ENCODE data around the gene DMPK. TPM values are rescaled to one million over a fixed set of nuclear protein-coding genes. Genes with fewer than 3 reads are reported as not detected.

Gene DMPK
- total RNA-seq, 2 donors from 2014 or later = 30.6 to 36.0 TPM

DNA sequence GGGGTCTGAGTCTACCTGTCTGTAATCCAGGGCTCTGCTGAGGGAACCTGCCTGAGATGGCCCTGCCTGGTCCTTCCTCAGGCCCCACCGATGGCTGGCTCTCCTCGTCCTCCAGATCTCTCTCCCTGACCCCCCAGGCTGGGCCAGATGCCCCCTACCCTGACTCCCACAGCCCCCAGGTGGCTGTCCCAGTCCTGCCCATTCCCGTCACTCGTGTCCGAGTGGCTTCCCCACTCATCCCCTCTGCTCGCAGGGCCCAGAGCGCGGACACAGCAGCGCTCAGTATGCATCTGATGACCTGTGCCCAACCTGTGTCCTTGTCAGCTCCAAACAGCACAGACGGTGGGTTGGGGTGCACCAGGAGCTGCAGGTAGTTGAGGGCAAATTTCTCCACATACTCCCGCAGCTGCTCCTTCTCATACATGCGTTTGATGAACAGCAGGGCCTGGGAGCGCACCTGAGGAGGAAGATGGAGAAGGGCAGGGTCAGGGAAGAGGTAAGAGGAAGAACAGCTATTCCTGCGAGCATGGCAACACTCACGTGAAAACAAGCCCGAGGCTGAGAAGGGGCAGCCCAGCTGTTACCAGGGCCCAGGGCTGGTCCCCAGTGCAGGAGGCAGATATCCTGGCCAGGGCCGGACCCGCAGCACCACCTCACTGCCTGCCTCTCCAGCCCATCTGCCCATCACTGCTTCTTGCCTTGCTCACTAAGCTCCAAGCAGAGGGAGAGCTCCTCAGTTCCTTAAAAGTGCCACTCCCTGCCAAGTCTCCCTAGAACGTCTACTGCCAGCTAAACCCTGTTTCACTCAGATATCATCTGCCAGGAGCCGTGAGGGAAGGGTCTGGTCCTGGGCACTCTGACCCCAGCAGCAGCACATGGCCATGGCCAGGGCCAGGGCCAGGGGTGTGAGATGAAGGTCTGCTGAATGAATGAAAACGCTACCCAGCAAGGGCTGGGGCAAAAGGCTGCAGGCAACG is 43.9 kb upstream of the DMPK start:
- DNase-seq = no peak
- TF ChIP-seq, protein P1, sequence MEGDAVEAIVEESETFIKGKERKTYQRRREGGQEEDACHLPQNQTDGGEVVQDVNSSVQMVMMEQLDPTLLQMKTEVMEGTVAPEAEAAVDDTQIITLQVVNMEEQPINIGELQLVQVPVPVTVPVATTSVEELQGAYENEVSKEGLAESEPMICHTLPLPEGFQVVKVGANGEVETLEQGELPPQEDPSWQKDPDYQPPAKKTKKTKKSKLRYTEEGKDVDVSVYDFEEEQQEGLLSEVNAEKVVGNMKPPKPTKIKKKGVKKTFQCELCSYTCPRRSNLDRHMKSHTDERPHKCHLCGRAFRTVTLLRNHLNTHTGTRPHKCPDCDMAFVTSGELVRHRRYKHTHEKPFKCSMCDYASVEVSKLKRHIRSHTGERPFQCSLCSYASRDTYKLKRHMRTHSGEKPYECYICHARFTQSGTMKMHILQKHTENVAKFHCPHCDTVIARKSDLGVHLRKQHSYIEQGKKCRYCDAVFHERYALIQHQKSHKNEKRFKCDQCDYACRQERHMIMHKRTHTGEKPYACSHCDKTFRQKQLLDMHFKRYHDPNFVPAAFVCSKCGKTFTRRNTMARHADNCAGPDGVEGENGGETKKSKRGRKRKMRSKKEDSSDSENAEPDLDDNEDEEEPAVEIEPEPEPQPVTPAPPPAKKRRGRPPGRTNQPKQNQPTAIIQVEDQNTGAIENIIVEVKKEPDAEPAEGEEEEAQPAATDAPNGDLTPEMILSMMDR (IDR thresholded peaks at IDR 0.05) = no peak
- Histone ChIP-seq H3K27me3 (no peaks in the 10 kb centered on the region), H3K4me1 (peaks cover 4% of the 10 kb centered on the region), H3K9ac (ENCODE audit: low read depth in 2 of 2, low read length in 2 of 2) (no peak overlapping the region), H3K9me3 (no peaks in the 10 kb centered on the region), H3K27ac (no peak overlapping the region), H3K36me3 (peaks cover 15% of the 10 kb centered on the region), H3K4me3 (no peak overlapping the region)
- intact Hi-C loops (cut with DNase I) = no loop called here

DNA sequence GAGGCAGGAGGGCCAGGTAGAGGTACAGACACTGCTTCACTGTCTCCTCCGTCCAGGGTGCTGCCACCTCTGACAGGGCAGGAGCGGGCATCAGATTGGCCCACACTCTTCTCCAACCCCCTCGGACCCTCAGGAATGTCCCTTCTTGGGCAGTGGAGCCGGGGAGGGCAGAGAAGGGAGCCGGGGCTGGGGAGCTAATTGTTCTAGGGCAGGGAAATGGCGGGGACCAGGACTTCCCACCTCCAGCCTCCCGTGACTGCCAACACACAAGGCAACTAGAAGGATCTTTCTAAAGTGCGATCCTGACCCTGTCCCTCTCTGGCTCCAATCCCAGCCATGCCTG is 42.9 kb upstream of the DMPK start:
- TF ChIP-seq, protein P1 (IDR thresholded peaks at IDR 0.05) = no peak
- peaks cover 4% of the 10 kb centered on the region for H3K4me1 ChIP-seq
- intact Hi-C loops (cut with DNase I) = no loop called here

DNA sequence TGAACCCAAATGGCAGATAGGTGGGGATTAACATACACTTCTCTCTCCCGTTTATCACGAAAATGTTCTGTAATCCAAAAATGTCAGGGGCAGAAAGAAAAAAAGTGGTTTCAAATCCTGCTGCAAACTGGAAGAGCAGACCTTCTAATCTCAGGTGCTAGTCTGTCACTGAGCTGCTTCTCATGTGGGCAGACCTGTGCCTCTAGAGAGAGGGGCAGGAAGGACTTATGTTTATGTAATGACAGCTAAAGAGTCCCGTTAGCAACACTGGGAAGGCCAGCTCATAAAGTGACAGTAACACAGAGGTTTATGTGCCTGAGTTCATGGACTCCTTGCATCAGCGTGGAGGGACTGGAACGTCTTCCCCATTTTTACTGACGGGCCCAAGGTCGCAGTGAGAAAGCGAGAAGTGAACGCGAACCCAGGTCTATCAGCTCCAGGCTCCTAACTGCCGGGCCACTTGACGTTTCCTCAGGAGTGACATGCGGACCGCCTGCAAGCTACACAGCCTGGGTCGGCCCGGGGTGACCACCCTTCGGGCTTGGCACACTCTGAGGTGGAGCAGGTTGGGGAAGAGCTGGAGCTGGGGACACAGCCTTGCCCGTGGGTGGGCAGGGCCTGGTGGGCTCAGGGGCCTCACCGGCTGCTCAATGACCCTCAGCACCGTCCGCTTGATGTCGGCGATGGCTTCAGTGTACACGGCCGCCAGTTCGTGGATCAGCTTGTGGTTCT is 42.4 kb upstream of the DMPK start:
- no peak for DNase-seq
- no peak overlapping the region for H3K9ac ChIP-seq (ENCODE audit: low read depth in 2 of 2, low read length in 2 of 2)
- H3K36me3 ChIP-seq = peaks cover 8% of the 10 kb centered on the region
- no peaks in the 10 kb centered on the region for H3K9me3 ChIP-seq
- H3K27ac ChIP-seq = no peak overlapping the region
- H3K4me3 ChIP-seq = no peak overlapping the region
- TF ChIP-seq, protein P1 (IDR thresholded peaks at IDR 0.05) = no peak
- H3K4me1 ChIP-seq = peaks cover 4% of the 10 kb centered on the region
- no peaks in the 10 kb centered on the region for H3K27me3 ChIP-seq
- intact Hi-C loops (cut with DNase I) = no loop called here

More for the DNA sequence above, 42.9 kb upstream of the DMPK start:
- no peak overlapping the region for H3K4me3 ChIP-seq
- peaks cover 14% of the 10 kb centered on the region for H3K36me3 ChIP-seq
- H3K27me3 ChIP-seq = no peaks in the 10 kb centered on the region
- no peak overlapping the region for H3K9ac ChIP-seq (ENCODE audit: low read depth in 2 of 2, low read length in 2 of 2)
- H3K9me3 ChIP-seq = no peaks in the 10 kb centered on the region
- no peak for DNase-seq
- H3K27ac ChIP-seq = no peak overlapping the region

DNA sequence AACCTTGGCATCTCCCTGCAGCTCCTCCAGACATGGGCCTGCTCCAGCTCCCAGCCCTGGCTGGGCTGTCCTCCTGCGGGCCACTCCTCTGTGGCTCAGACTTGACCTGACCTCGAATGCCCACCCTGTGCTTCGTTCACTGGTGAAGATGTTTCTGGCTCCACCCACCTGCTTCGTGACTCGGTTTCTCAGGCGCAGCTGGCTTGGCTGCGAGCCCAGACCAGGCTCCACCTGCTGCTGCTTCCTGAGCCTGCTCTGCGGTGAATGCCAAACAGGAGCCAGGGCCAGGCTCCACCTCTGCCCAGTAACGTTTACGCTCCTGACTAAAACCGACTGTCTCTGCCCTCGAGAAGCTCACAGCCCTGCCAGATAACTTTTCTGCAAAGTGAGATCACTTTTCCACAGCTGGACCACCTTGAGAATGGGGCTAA is 41.8 kb upstream of the DMPK start:
- H3K36me3 ChIP-seq = peaks cover 5% of the 10 kb centered on the region
- H3K27ac ChIP-seq = no peak overlapping the region
- intact Hi-C loops (cut with DNase I) = no loop called here
- no peak overlapping the region for H3K9ac ChIP-seq (ENCODE audit: low read depth in 2 of 2, low read length in 2 of 2)
- TF ChIP-seq, protein P1 (IDR thresholded peaks at IDR 0.05) = no peak
- H3K4me1 ChIP-seq = peaks cover 4% of the 10 kb centered on the region
- H3K9me3 ChIP-seq = no peaks in the 10 kb centered on the region
- peak; percentile 53 for DNase-seq
- no peaks in the 10 kb centered on the region for H3K27me3 ChIP-seq
- no peak overlapping the region for H3K4me3 ChIP-seq

DNA sequence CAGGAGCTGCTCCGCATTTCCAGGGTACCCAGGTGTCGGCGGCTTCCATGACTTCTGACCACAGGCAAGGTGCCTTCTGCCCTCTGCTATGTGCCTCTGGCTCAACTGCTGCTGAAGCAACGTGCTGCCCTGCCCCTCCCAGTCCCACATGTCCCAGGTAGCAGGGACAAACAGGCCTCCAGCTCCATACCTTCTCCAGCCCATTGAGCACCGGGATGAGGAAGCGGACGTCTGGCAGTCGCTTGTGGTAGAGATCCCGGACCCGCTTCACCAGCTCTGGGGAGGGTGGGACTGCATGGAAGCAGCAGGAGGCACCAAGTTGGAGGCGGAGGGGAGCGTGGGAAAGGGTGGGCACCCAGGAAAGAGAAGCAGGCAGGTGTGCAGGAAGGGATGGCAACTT is 40.9 kb upstream of the DMPK start:
- H3K4me3 ChIP-seq = no peak overlapping the region
- peaks cover 4% of the 10 kb centered on the region for H3K4me1 ChIP-seq
- intact Hi-C loops (cut with DNase I) = no loop called here
- no peaks in the 10 kb centered on the region for H3K9me3 ChIP-seq
- peaks cover 5% of the 10 kb centered on the region for H3K36me3 ChIP-seq
- TF ChIP-seq, protein P1 (IDR thresholded peaks at IDR 0.05) = no peak
- no peak for DNase-seq
- H3K9ac ChIP-seq (ENCODE audit: low read depth in 2 of 2, low read length in 2 of 2) = no peak overlapping the region
- no peaks in the 10 kb centered on the region for H3K27me3 ChIP-seq
- no peak overlapping the region for H3K27ac ChIP-seq
